Measurements from ENCODE around the gene ZIC4.

DNA sequence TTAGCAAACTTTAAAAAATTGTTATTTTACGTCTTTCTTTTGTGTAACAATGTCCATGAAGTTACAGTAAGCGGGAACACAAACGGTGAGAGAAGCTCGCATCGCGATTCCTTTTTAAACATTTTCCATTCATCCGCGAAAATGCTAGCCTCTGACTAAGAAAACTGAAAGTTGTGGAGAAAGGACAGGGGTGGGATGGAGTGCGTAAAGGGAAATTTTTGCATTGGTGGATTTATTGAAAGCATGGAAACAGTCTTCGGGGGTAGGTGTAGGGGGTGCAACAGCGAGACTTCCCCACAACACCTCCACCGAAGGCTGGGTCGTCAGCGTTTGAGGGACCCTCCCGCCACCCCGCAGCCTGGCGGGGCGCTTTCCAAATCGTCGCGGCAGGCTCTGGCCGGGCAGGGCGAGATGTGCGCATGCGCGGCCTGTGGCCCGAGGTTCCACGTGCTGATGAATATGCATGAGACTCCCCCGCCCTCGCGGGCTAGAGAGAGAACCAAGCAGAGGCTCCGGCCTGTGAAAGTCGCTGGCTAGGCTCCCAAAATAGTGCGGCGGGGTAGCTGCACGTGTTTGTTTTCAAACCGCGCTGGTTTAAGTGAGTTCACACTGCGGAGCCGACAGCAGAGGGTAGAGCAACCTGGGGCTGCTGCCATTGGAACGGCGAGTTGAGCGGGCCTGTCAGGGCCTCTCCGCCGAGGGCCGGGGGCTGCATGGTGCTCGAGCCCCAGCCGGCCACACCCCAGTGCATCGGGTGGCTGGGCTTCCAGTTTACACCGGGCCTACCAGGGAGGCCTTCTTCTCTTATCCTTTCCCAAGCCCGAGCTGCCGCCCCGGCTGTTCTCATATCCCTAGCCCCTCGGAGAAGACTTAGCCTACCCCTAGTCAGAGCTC lies 12.7 kb upstream of the ZIC4 start:
- TF ChIP-seq, protein P1, sequence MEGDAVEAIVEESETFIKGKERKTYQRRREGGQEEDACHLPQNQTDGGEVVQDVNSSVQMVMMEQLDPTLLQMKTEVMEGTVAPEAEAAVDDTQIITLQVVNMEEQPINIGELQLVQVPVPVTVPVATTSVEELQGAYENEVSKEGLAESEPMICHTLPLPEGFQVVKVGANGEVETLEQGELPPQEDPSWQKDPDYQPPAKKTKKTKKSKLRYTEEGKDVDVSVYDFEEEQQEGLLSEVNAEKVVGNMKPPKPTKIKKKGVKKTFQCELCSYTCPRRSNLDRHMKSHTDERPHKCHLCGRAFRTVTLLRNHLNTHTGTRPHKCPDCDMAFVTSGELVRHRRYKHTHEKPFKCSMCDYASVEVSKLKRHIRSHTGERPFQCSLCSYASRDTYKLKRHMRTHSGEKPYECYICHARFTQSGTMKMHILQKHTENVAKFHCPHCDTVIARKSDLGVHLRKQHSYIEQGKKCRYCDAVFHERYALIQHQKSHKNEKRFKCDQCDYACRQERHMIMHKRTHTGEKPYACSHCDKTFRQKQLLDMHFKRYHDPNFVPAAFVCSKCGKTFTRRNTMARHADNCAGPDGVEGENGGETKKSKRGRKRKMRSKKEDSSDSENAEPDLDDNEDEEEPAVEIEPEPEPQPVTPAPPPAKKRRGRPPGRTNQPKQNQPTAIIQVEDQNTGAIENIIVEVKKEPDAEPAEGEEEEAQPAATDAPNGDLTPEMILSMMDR (IDR thresholded peaks at IDR 0.05 in 4 of 5, conservative IDR thresholded peaks at IDR 0.05 in 1 of 5): no peak
- peak; percentile 52 to 69 for TF ChIP-seq POLR2A (IDR thresholded peaks at IDR 0.05)
